Endothelial cell of umbilical vein (primary cell): ENCODE data around the gene HOXA4.
A peak's percentile ranks its signal among the peaks of the same experiment; 100 is the strongest.

Experiments used
- CTCF ChIP-seq, 2 donors: IDR thresholded peaks; 1 replicate in 1 of 2; 2 replicates in 1 of 2; pipeline ENCODE4 v1.5.1; 2011; ENCODE audit warnings: low read length in 2 of 2, mild to moderate bottlenecking in 2 of 2, moderate library complexity in 2 of 2, control low read depth in 1 of 2, inconsistent platforms in 1 of 2, low read depth in 1 of 2; ENCODE audit not compliant: insufficient read depth in 1 of 2; ENCODE audit errors: extremely low read depth in 1 of 2
- EZH2 ChIP-seq: IDR thresholded peaks from 2 replicates; pipeline ENCODE4 v1.6.1; 2012; ENCODE audit warnings: borderline replicate concordance, low read depth, mild to moderate bottlenecking, moderate library complexity, low read length, inconsistent platforms; ENCODE audit not compliant: severe bottlenecking
- GATA2 ChIP-seq: IDR thresholded peaks from 2 replicates; pipeline ENCODE4 v1.7.0; 2011; ENCODE audit warnings: low read depth, mild to moderate bottlenecking, moderate library complexity, mixed read lengths, low read length; ENCODE audit not compliant: insufficient read length, insufficient read depth
- MAX ChIP-seq: IDR thresholded peaks from 2 replicates; pipeline ENCODE4 v1.6.1; 2011; ENCODE audit not compliant: insufficient read depth, insufficient read length
- POLR2A ChIP-seq: IDR thresholded peaks from 2 replicates; pipeline ENCODE4 v1.6.1; 2012; ENCODE audit warnings: low read depth, mild to moderate bottlenecking, control low read depth, low read length
- POLR2AphosphoS5 ChIP-seq: IDR thresholded peaks from 2 replicates; pipeline ENCODE4 v1.6.1; 2012; ENCODE audit warnings: low read depth, mild to moderate bottlenecking, control low read depth, low read length, moderate library complexity; ENCODE audit not compliant: insufficient read depth

DNA sequence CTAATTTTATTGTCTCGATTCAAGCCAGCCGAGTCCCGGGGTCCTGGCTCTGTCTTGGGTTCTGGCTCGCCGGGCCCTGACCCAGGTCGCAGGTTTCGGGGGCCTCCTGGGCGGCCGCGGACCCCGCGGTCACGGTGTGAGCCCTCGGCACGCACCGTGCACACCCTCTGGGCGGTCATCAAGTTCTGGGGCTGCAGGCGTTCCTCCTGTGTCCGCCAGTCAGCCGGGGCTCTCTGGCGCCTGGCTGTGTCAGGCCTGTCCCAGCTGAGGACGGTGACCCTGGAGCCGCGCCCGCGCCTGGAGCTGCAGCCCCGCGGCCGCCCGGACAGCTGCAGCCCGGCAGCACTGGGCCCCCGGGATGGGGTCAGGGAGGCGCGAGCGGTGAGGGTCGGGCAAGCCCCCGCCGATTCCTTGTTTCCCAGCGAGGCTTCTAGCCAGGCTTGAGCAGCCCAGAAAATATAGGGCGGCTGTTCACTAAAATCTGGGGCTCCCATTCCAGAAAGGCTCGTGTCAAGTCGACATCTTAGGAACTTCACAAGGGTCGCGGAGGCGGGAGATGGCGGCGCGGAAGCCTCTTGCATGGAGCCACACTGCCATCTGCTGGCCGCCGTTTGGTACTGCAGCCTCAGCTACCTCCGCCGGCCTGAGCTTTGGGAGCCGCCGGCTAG is 30.1 kb upstream of the HOXA4 start:
- peak; percentile 53 for TF ChIP-seq POLR2AphosphoS5
- peak; percentile 95 for TF ChIP-seq CTCF (IDR thresholded peaks at IDR 0.05; ENCODE audit: extremely low read depth in 1 of 2, insufficient read depth in 1 of 2, low read depth in 1 of 2, low read length in 2 of 2)
- no peak for TF ChIP-seq EZH2
- TF ChIP-seq POLR2A = no peak
- TF ChIP-seq MAX = no peak
- TF ChIP-seq GATA2 = no peak
